Sigmoid colon (tissue), 7 donors: Measurements from ENCODE around the gene ACVR1. TPM values are rescaled to one million over a fixed set of nuclear protein-coding genes. Genes with fewer than 3 reads are reported as not detected.

Experiments
- DNase-seq: peaks from one replicate; pipeline ENCODE4 v3.0.0-alpha.2; 2019
- H3K27ac ChIP-seq, 4 donors: fragments of 200-600 bp; sonication (generic); one replicate each; pipeline ENCODE4 v1.5.1; 2016 to 2019; ENCODE audit warnings: mild to moderate bottlenecking in 1 of 4
- H3K27me3 ChIP-seq, 3 donors: fragments of 200-600 bp; sonication (generic); one replicate each; pipeline ENCODE4 v1.5.1; 2019; ENCODE audit warnings: mild to moderate bottlenecking in 1 of 3
- H3K36me3 ChIP-seq, 4 donors: fragments of 200-600 bp; sonication (generic); one replicate each; pipeline ENCODE4 v1.5.1; 2016 to 2019
- H3K4me1 ChIP-seq, 4 donors: fragments of 200-600 bp; sonication (generic); one replicate each; pipeline ENCODE4 v1.5.1; 2017 to 2019
- H3K4me3 ChIP-seq, 4 donors: fragments of 200-600 bp; sonication (generic); one replicate each; pipeline ENCODE4 v1.5.1; 2017 to 2019; ENCODE audit warnings: mild to moderate bottlenecking in 2 of 4, moderate library complexity in 1 of 4
- H3K9me3 ChIP-seq, 4 donors: fragments of 200-600 bp in 3 of 4; sonication (generic) in 3 of 4; one replicate each; pipeline versions ENCODE4 v1.5.1 to v1.6.1; 2013 to 2019
- CTCF ChIP-seq, 4 experiments: fragments of 450-650 bp in 3 of 4; fragments of 200-600 bp in 1 of 4; IDR thresholded peaks; one replicate each; pipeline ENCODE4 v1.5.1; 2016 to 2019; ENCODE audit warnings: antibody characterized with exemption in 4 of 4, mild to moderate bottlenecking in 3 of 4, moderate library complexity in 2 of 4
- EP300 ChIP-seq, 4 donors: sonication (generic); formaldehyde crosslinking; IDR thresholded peaks; one replicate each; pipeline ENCODE4 v1.6.1; 2017; ENCODE audit warnings: antibody characterized with exemption in 4 of 4
- POLR2A ChIP-seq, 2 donors: fragments of 450-650 bp; IDR thresholded peaks; one replicate each; pipeline ENCODE4 v1.6.1; 2016; ENCODE audit warnings: antibody characterized with exemption in 2 of 2, mild to moderate bottlenecking in 2 of 2, moderate library complexity in 2 of 2
- POLR2AphosphoS5 ChIP-seq, 4 donors: sonication (generic); formaldehyde crosslinking; IDR thresholded peaks; one replicate each; pipeline ENCODE4 v1.6.1; 2017; ENCODE audit warnings: antibody characterized with exemption in 4 of 4
- WGBS, 2 donors: extraction: QIAGEN DNeasy Blood & Tissue Kit; methylation state at CpG; one replicate each; pipeline ENCODE4 v1.1.7; 2013; 5-methylcytosine and 5-hydroxymethylcytosine counted together
- intact Hi-C: fragments of 100-400 bp; cut with DNase I; formaldehyde crosslinking; loops from one replicate; pipeline ENCODE4 v1.15.1; 2023
- polyA plus RNA-seq, 3 donors: library from polyadenylated mRNA; stranded (reverse); fragments of 200-250 nt; gene quantifications; one replicate each; pipeline ENCODE4 v1.2.3, GENCODE V29; 2013
- total RNA-seq, 4 donors: library from RNA; depleted of rRNA; stranded (reverse); fragments of >200 nt; gene quantifications; one replicate each; pipeline ENCODE4 v1.1.0, GENCODE V29; 2016
- donor health status: healthy with polysubstance abuse.
- donor health status: Bipolar disorder and iron deficiency.
- donor health status: healthy.

The ACVR1 gene
- total and polyA plus RNA-seq, 7 donors = 2.3 to 36.0 (median 20.0) TPM

- no peak overlapping the region for H3K4me3 ChIP-seq
- no peaks in the 10 kb centered on the region for H3K27me3 ChIP-seq
- intact Hi-C loops = no loop called here
- H3K4me1 ChIP-seq = peaks cover 0 to 3% (median 0%) of the 10 kb centered on the region in 4 donors
- no peak for TF ChIP-seq POLR2AphosphoS5 (IDR thresholded peaks at IDR 0.05)
- TF ChIP-seq CTCF (IDR thresholded peaks at IDR 0.05) = no peak
- TF ChIP-seq EP300 (IDR thresholded peaks at IDR 0.05) = no peak
- TF ChIP-seq POLR2A (IDR thresholded peaks at IDR 0.05) = no peak
- DNase-seq = no peak
- no peak overlapping the region for H3K27ac ChIP-seq
- 94 to 95% methylated on average over 3 of the region's 3 CpGs for WGBS, 2 donors
- no peaks in the 10 kb centered on the region for H3K9me3 ChIP-seq
- H3K36me3 ChIP-seq = peaks cover 0 to 12% (median 6%) of the 10 kb centered on the region in 4 donors
Measured at GRCh38 chr2:157747280-157747679, 128.8 kb downstream of the ACVR1 start.

- Histone ChIP-seq H3K4me3 (no peak overlapping the region), H3K27ac (no peak overlapping the region), H3K27me3 (no peaks in the 10 kb centered on the region), H3K9me3 (no peaks in the 10 kb centered on the region), H3K4me1 (peaks cover 0 to 3% (median 0%) of the 10 kb centered on the region in 4 donors), H3K36me3 (peaks cover 0 to 11% (median 4%) of the 10 kb centered on the region in 4 donors)
- no peak for DNase-seq
- intact Hi-C loops = no loop called here
- TF ChIP-seq CTCF (IDR thresholded peaks at IDR 0.05) (no peak), POLR2A (IDR thresholded peaks at IDR 0.05) (no peak), EP300 (IDR thresholded peaks at IDR 0.05) (no peak), POLR2AphosphoS5 (IDR thresholded peaks at IDR 0.05) (no peak)
- WGBS, 2 donors = 93 to 95% methylated on average over 12 of the region's 12 CpGs
Measured at GRCh38 chr2:157746234-157746950, 129.7 kb downstream of the ACVR1 start.

- DNase-seq = no peak
- WGBS, 2 donors = 97 to 98% methylated on average over 6 of the region's 6 CpGs
- no peaks in the 10 kb centered on the region for H3K9me3 ChIP-seq
- no peak overlapping the region for H3K27ac ChIP-seq
- TF ChIP-seq CTCF (IDR thresholded peaks at IDR 0.05) (no peak), POLR2A (IDR thresholded peaks at IDR 0.05) (no peak), EP300 (IDR thresholded peaks at IDR 0.05) (no peak), POLR2AphosphoS5 (IDR thresholded peaks at IDR 0.05) (no peak)
- intact Hi-C loops = no loop called here
- H3K27me3 ChIP-seq = no peaks in the 10 kb centered on the region
- H3K4me3 ChIP-seq = no peak overlapping the region
- peaks cover 0 to 3% (median 0%) of the 10 kb centered on the region in 4 donors for H3K4me1 ChIP-seq
- H3K36me3 ChIP-seq = peaks cover 0 to 4% (median 0%) of the 10 kb centered on the region in 4 donors
Measured at GRCh38 chr2:157744571-157745076, 131.5 kb downstream of the ACVR1 start.

GRCh38 chr2:157743051-157743450 is 133.1 kb downstream of the ACVR1 start:
- H3K36me3 ChIP-seq = peaks cover 0 to 13% (median 5%) of the 10 kb centered on the region in 4 donors
- H3K27ac ChIP-seq = no peak overlapping the region
- DNase-seq = no peak
- no peak overlapping the region for H3K4me3 ChIP-seq
- 84 to 89% methylated on average over 2 of the region's 2 CpGs for WGBS, 2 donors
- no peaks in the 10 kb centered on the region for H3K27me3 ChIP-seq
- intact Hi-C loops = no loop called here
- H3K4me1 ChIP-seq = no peaks in the 10 kb centered on the region
- TF ChIP-seq EP300 (IDR thresholded peaks at IDR 0.05) (no peak), POLR2AphosphoS5 (IDR thresholded peaks at IDR 0.05) (no peak), POLR2A (IDR thresholded peaks at IDR 0.05) (no peak), CTCF (IDR thresholded peaks at IDR 0.05) (no peak)
- no peaks in the 10 kb centered on the region for H3K9me3 ChIP-seq
